HL-60 (cell line): Measurements from ENCODE around the gene OMG.

Experiments
- DNase-seq, 2 experiments: peaks; one replicate each; pipeline ENCODE4 v3.0.0-alpha.2; 2010 to 2020; ENCODE audit warnings: low read depth in 1 of 2, low spot score in 1 of 2
- H3K27ac ChIP-seq: fragments of 250-450 bp; sonication (Bioruptor Pico); replicated peaks from 2 replicates; pipeline ENCODE4 v1.5.1; 2020; ENCODE audit warnings: mild to moderate bottlenecking, moderate library complexity
- H3K27me3 ChIP-seq: fragments of 250-450 bp; sonication (Bioruptor Pico); 2 replicates; pipeline ENCODE4 v1.5.1; 2021; ENCODE audit warnings: mild to moderate bottlenecking, moderate library complexity; ENCODE audit not compliant: insufficient read depth, poor library complexity, severe bottlenecking
- H3K4me3 ChIP-seq: replicated peaks from 2 replicates; pipeline ENCODE4 v1.5.1; 2011; ENCODE audit warnings: mild to moderate bottlenecking, control low read depth, low read length; ENCODE audit not compliant: insufficient read depth
- CTCF ChIP-seq: IDR thresholded peaks from one replicate; pipeline ENCODE4 v1.5.1; 2011; ENCODE audit warnings: low read length, control low read depth, inconsistent platforms; ENCODE audit not compliant: insufficient read depth
- GABPA ChIP-seq: IDR thresholded peaks from 2 replicates; pipeline ENCODE4 v1.6.1; 2012; ENCODE audit warnings: low read depth
- POLR2AphosphoS5 ChIP-seq: IDR thresholded peaks from 2 replicates; pipeline ENCODE4 v1.6.1; 2012; ENCODE audit warnings: low read depth
- REST ChIP-seq: IDR thresholded peaks from 2 replicates; pipeline ENCODE4 v1.6.1; 2012; ENCODE audit warnings: low read depth; ENCODE audit not compliant: insufficient replicate concordance
- SPI1 ChIP-seq: IDR thresholded peaks from 2 replicates; pipeline ENCODE4 v1.6.1; 2012; ENCODE audit warnings: low read depth, mild to moderate bottlenecking, borderline replicate concordance

Gene OMG

DNA sequence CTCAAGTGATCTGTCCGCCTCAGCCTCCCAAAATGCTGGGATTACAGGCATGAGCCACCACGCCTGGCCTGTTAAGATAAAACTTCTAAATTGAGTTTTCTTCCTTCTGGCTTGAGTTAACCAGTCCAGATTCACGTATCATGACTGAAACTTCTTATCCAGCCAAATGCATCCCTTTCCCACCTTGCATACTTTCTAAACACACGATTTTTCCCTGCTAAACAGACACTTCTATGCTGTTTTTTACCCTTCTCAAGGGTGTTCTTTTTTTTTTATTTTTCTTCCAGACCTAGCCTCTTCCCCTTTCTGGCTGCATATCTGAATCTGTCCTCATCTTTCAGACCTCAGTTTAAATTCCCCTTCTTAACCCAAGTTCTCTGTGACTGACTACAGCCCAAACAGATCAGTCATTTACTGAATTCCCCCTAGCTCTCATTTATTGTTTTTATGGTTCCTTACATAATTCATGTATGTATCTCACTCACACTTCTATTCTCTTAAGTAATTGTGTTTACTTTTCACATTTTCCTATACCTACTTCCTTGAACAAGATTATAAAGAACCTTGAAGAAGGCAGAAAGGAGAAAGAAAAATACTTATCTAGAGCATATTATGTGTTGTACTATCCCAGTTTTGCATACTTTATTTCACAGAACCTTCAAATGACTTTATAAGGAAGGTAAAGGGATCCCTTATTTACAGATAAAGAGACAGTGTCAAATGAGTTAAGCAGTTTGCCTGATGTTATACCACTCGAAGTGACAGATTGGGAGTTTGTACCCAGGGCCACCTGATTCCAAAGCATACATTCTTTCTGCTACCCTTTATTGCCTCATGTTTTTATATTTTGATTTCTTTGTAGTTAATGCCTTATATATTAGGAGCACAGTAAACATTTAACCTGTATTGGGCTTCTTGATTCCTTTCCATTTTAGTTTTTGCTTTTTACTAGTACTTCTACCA is 11.6 kb upstream of the OMG start:
- TF ChIP-seq POLR2AphosphoS5 (no peak), SPI1 (peak; percentile 91)
- peak overlapping the region; percentile 1; the same call in 1 of the 2 replicates for H3K4me3 ChIP-seq
- H3K27me3 ChIP-seq = no peaks in the 10 kb centered on the region
- DNase-seq = peak in 1 of 2 experiments; percentile 48
- peak overlapping the region; percentile 91 for H3K27ac ChIP-seq

- Histone ChIP-seq H3K4me3 (no peak overlapping the region; the same call in 1 of the 2 replicates), H3K27ac (peak overlapping the region; percentile 91), H3K27me3 (no peaks in the 10 kb centered on the region)
- DNase-seq = no peak
- TF ChIP-seq POLR2AphosphoS5 = no peak
- TF ChIP-seq REST = no peak
- TF ChIP-seq SPI1 = no peak
- no peak for TF ChIP-seq GABPA
- no peak for TF ChIP-seq CTCF
These were observed 10.6 kb upstream of the OMG start for GRCh38 chr17:31307640-31308039.

DNA sequence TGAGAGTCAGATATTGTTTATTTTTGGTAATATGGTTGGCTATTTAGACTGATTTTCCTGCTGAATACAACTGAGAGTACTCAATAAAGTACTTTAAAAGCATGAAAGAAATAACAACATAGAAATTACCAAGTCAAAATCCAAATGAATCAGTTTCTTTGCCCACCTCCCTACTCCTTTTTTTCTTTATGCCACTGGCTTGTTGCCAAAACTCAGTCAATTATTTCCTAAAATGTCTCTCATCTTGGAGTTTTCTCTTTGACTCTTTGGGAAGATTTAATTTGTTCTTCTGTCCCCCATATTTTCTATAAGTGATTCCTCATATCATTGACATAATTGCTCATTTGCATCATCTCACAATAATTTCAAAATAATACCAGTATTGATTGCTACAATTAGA is 2.6 kb upstream of the OMG start:
- no peak for TF ChIP-seq REST
- no peak for TF ChIP-seq POLR2AphosphoS5
- no peak for TF ChIP-seq SPI1
- no peak for TF ChIP-seq CTCF
- no peak for TF ChIP-seq GABPA
- no peak overlapping the region for H3K4me3 ChIP-seq
- H3K27me3 ChIP-seq = no peaks in the 10 kb centered on the region
- DNase-seq = no peak
- H3K27ac ChIP-seq = no peak overlapping the region

- TF ChIP-seq REST = no peak
- no peak for TF ChIP-seq SPI1
- TF ChIP-seq GABPA = no peak
- TF ChIP-seq POLR2AphosphoS5 = no peak
- TF ChIP-seq CTCF = no peak
- no peak overlapping the region for H3K27ac ChIP-seq
- no peaks in the 10 kb centered on the region for H3K27me3 ChIP-seq
- no peak overlapping the region for H3K4me3 ChIP-seq
- no peak for DNase-seq
These were observed 897 bp downstream of the OMG start for GRCh38 chr17:31296142-31296541.
